NT2/D1 (cell line): ENCODE data around the gene GORASP1.

Experiments used
- YY1 ChIP-seq: IDR thresholded peaks from 2 replicates; pipeline ENCODE4 v1.6.1; 2011; ENCODE audit not compliant: insufficient read length, insufficient read depth
- ZNF274 ChIP-seq: IDR thresholded peaks from 2 replicates; pipeline ENCODE4 v1.6.1; 2011; ENCODE audit warnings: mild to moderate bottlenecking, low read depth, low read length

- no peak for TF ChIP-seq YY1
- TF ChIP-seq ZNF274, result no peak
Observed at GRCh38 chr3:39080026-39080425, 27.4 kb downstream of the GORASP1 start.
